ENCODE measurements around the gene AGAP1. TPM values are rescaled to one million over a fixed set of nuclear protein-coding genes. Genes with fewer than 3 reads are reported as not detected.

The AGAP1 gene
- total RNA-seq, 1 donor from 2014 or later = 3.1 TPM

- no peak for DNase-seq (ENCODE audit: low read depth in 2 of 2)
Measured at GRCh38 chr2:235864302-235864701, 370.5 kb downstream of the AGAP1 start.

GRCh38 chr2:235864733-235865515 lies 371.1 kb downstream of the AGAP1 start:
- peak in 1 of 2 donors; percentile 57 for DNase-seq (ENCODE audit: low read depth in 2 of 2)

GRCh38 chr2:235866373-235866772 lies 372.5 kb downstream of the AGAP1 start:
- DNase-seq (ENCODE audit: low read depth in 2 of 2) = no peak

- no peak for DNase-seq (ENCODE audit: low read depth in 2 of 2)
Measured at GRCh38 chr2:235868224-235868623, 374.4 kb downstream of the AGAP1 start.

GRCh38 chr2:235868645-235869044 lies 374.8 kb downstream of the AGAP1 start:
- no peak for DNase-seq (ENCODE audit: low read depth in 2 of 2)

GRCh38 chr2:235870515-235870914 lies 376.7 kb downstream of the AGAP1 start:
- DNase-seq (ENCODE audit: low read depth in 2 of 2) = no peak

- no peak for DNase-seq (ENCODE audit: low read depth in 2 of 2)
Measured at GRCh38 chr2:235876099-235876679, 382.3 kb downstream of the AGAP1 start.

GRCh38 chr2:235877275-235877802 lies 383.5 kb downstream of the AGAP1 start:
- no peak for DNase-seq (ENCODE audit: low read depth in 2 of 2)

GRCh38 chr2:235879116-235879515 lies 385.3 kb downstream of the AGAP1 start:
- DNase-seq (ENCODE audit: low read depth in 2 of 2) = no peak

- no peak for DNase-seq (ENCODE audit: low read depth in 2 of 2)
Measured at GRCh38 chr2:235883675-235884074, 389.8 kb downstream of the AGAP1 start.

GRCh38 chr2:235889302-235889630 lies 395.4 kb downstream of the AGAP1 start:
- no peak for DNase-seq (ENCODE audit: low read depth in 2 of 2)

- no peak for DNase-seq (ENCODE audit: low read depth in 2 of 2)
Measured at GRCh38 chr2:235893129-235893698, 399.4 kb downstream of the AGAP1 start.

GRCh38 chr2:235894839-235895238 lies 401.0 kb downstream of the AGAP1 start:
- no peak for DNase-seq (ENCODE audit: low read depth in 2 of 2)

GRCh38 chr2:235896061-235896460 lies 402.2 kb downstream of the AGAP1 start:
- DNase-seq (ENCODE audit: low read depth in 2 of 2) = peak in 1 of 2 donors; percentile 44

GRCh38 chr2:235897992-235898391 lies 404.1 kb downstream of the AGAP1 start:
- no peak for DNase-seq (ENCODE audit: low read depth in 2 of 2)

- DNase-seq (ENCODE audit: low read depth in 2 of 2) = peak in 1 of 2 donors; percentile 43
Measured at GRCh38 chr2:235898766-235899165, 404.9 kb downstream of the AGAP1 start.

- peak in 1 of 2 donors; percentile 21 for DNase-seq (ENCODE audit: low read depth in 2 of 2)
Measured at GRCh38 chr2:235900631-235901030, 406.8 kb downstream of the AGAP1 start.

GRCh38 chr2:235901243-235901642 lies 407.4 kb downstream of the AGAP1 start:
- peak; percentile 38 to 74 for DNase-seq (ENCODE audit: low read depth in 2 of 2)

- no peak for DNase-seq (ENCODE audit: low read depth in 2 of 2)
Measured at GRCh38 chr2:235903782-235904584, 410.1 kb downstream of the AGAP1 start.

GRCh38 chr2:235904585-235904931 lies 410.7 kb downstream of the AGAP1 start:
- no peak for DNase-seq (ENCODE audit: low read depth in 2 of 2)

GRCh38 chr2:235908826-235909225 lies 415.0 kb downstream of the AGAP1 start:
- no peak for DNase-seq (ENCODE audit: low read depth in 2 of 2)

- no peak for DNase-seq (ENCODE audit: low read depth in 2 of 2)
Measured at GRCh38 chr2:235909358-235909757, 415.5 kb downstream of the AGAP1 start.

All from dermis microvascular lymphatic vessel endothelial cell (primary cell).